CD14-positive monocyte (primary cell): ENCODE measurements around the gene G6PC2. TPM values are rescaled to one million over a fixed set of nuclear protein-coding genes. Genes with fewer than 3 reads are reported as not detected.
"Not testable (repeated sequence)": the region's sequence is repeated elsewhere in the genome, so short reads cannot be mapped to it uniquely, and the experiment has no call there.

Experiments used
- DNase-seq, 3 donors: peaks; one replicate each; pipeline ENCODE4 v3.0.0-alpha.2; 2011 to 2022
- H2AFZ ChIP-seq: 2 replicates; pipeline ENCODE4 v1.6.0; 2012; ENCODE audit warnings: mild to moderate bottlenecking, low read depth, low read length, inconsistent platforms; ENCODE audit not compliant: insufficient read depth, poor library complexity, severe bottlenecking
- H3K27ac ChIP-seq, 2 donors: 1 replicate in 1 of 2; 2 replicates in 1 of 2; pipeline ENCODE4 v1.5.1; 2012 to 2013; ENCODE audit warnings: low read length in 2 of 2, control low read depth in 1 of 2, inconsistent platforms in 1 of 2, low read depth in 1 of 2, mild to moderate bottlenecking in 1 of 2
- H3K27me3 ChIP-seq, 2 donors: one replicate each; pipeline versions ENCODE4 v1.6.0 to v1.6.1; 2011 to 2013; ENCODE audit warnings: low read length in 2 of 2; ENCODE audit not compliant: control insufficient read depth in 2 of 2, insufficient read depth in 2 of 2
- H3K36me3 ChIP-seq, 2 donors: replicated peaks in 1 of 2; 1 replicate in 1 of 2; 2 replicates in 1 of 2; pipeline versions ENCODE4 v1.5.1 to v1.6.1; 2012 to 2013; ENCODE audit warnings: low read length in 2 of 2, control low read depth in 1 of 2, inconsistent platforms in 1 of 2, mild to moderate bottlenecking in 1 of 2; ENCODE audit not compliant: insufficient read depth in 2 of 2, control insufficient read depth in 1 of 2
- H3K4me1 ChIP-seq, 2 donors: 1 replicate in 1 of 2; 2 replicates in 1 of 2; pipeline versions ENCODE4 v1.5.1 to v1.6.1; 2012 to 2013; ENCODE audit warnings: low read length in 2 of 2, control low read depth in 1 of 2, inconsistent platforms in 1 of 2, mild to moderate bottlenecking in 1 of 2, moderate library complexity in 1 of 2; ENCODE audit not compliant: insufficient read depth in 2 of 2, control insufficient read depth in 1 of 2
- H3K4me2 ChIP-seq: replicated peaks from 2 replicates; pipeline ENCODE3; 2012; ENCODE audit warnings: low read length, moderate library complexity, mild to moderate bottlenecking; ENCODE audit not compliant: poor library complexity, severe bottlenecking; ENCODE audit errors: extremely low read depth
- H3K4me3 ChIP-seq, 3 experiments: fragments of 200-600 bp in 1 of 3; sonication (generic) in 1 of 3; replicated peaks in 1 of 3; 1 replicate in 2 of 3; 2 replicates in 1 of 3; pipeline ENCODE4 v1.5.1; 2011 to 2013; ENCODE audit warnings: low read length in 3 of 3, mild to moderate bottlenecking in 3 of 3, control low read depth in 2 of 3, low read depth in 2 of 3, inconsistent platforms in 1 of 3, moderate library complexity in 1 of 3
- H3K79me2 ChIP-seq: 2 replicates; pipeline ENCODE4 v1.6.0; 2012; ENCODE audit warnings: mild to moderate bottlenecking, control low read depth, inconsistent platforms, low read length, moderate library complexity; ENCODE audit not compliant: insufficient read depth
- H3K9ac ChIP-seq: 2 replicates; pipeline ENCODE4 v1.6.0; 2017; ENCODE audit warnings: low read length, mild to moderate bottlenecking; ENCODE audit not compliant: insufficient read depth, poor library complexity, severe bottlenecking
- H3K9me3 ChIP-seq, 2 donors: replicated peaks in 1 of 2; 1 replicate in 1 of 2; 2 replicates in 1 of 2; pipeline versions ENCODE4 v1.5.1 to v1.6.1; 2012 to 2013; ENCODE audit warnings: low read length in 2 of 2, control low read depth in 1 of 2; ENCODE audit not compliant: control insufficient read depth in 1 of 2, insufficient read depth in 1 of 2
- H4K20me1 ChIP-seq: 2 replicates; pipeline ENCODE4 v1.6.0; 2012; ENCODE audit warnings: mild to moderate bottlenecking, low read length, control low read depth, moderate library complexity; ENCODE audit not compliant: insufficient read depth
- H3K27ac Mint-ChIP-seq, 7 donors: one replicate each; pipeline ENCODE4 v1.8.0; 2020; ENCODE audit warnings: mild to moderate bottlenecking in 7 of 7, mixed read lengths in 7 of 7, moderate library complexity in 6 of 7, inconsistent platforms in 2 of 7
- H3K27me3 Mint-ChIP-seq, 3 donors: one replicate each; pipeline ENCODE4 v1.8.0; 2021 to 2022; ENCODE audit warnings: low read depth in 3 of 3, mild to moderate bottlenecking in 3 of 3, mixed read lengths in 3 of 3, moderate library complexity in 3 of 3, inconsistent platforms in 1 of 3
- H3K36me3 Mint-ChIP-seq, 2 donors: one replicate each; pipeline ENCODE4 v1.8.0; 2020; ENCODE audit warnings: mixed read lengths in 2 of 2, inconsistent platforms in 1 of 2, mild to moderate bottlenecking in 1 of 2
- H3K4me1 Mint-ChIP-seq: one replicate; pipeline ENCODE4 v1.8.0; 2020; ENCODE audit warnings: mild to moderate bottlenecking, mixed read lengths
- H3K4me3 Mint-ChIP-seq, 2 donors: one replicate each; pipeline ENCODE4 v1.8.0; 2020; ENCODE audit warnings: mild to moderate bottlenecking in 2 of 2, mixed read lengths in 2 of 2, moderate library complexity in 1 of 2
- H3K9me3 Mint-ChIP-seq, 7 donors: one replicate each; pipeline ENCODE4 v1.8.0; 2020 to 2022; ENCODE audit warnings: mixed read lengths in 7 of 7, mild to moderate bottlenecking in 6 of 7, moderate library complexity in 6 of 7, inconsistent platforms in 2 of 7
- WGBS: methylation state at CpG from one replicate; pipeline ENCODE4 v1.1.5; 2013; ENCODE audit warnings: missing lambda C conversion rate; ENCODE audit not compliant: insufficient coverage; 5-methylcytosine and 5-hydroxymethylcytosine counted together
- intact Hi-C, 2 donors: fragments of 100-400 bp; cut with micrococcal nuclease; formaldehyde crosslinking; loops; one replicate each; pipeline versions ENCODE4 v1.15.0 to v1.15.1; 2023
- polyA plus RNA-seq, 3 donors: library from polyadenylated mRNA; depleted of rRNA in 1 of 3; unstranded in 2 of 3; stranded (reverse) in 1 of 3; fragments of 300-500 nt in 2 of 3; fragments of >200 nt in 1 of 3; fragmentation: Illumina TruSeq in 2 of 3; gene quantifications; 1 replicate in 2 of 3; 2 replicates in 1 of 3; pipeline ENCODE4 v1.2.3, GENCODE V29; 2012 to 2021
- TF ChIP-seq, protein P1 (sequence below): fragments of 200-600 bp; IDR thresholded peaks from one replicate; pipeline ENCODE4 v1.8.0; 2022; ENCODE audit warnings: antibody characterized with exemption, mild to moderate bottlenecking

G6PC2 gene
- polyA plus RNA-seq, 3 donors = not detected

DNA sequence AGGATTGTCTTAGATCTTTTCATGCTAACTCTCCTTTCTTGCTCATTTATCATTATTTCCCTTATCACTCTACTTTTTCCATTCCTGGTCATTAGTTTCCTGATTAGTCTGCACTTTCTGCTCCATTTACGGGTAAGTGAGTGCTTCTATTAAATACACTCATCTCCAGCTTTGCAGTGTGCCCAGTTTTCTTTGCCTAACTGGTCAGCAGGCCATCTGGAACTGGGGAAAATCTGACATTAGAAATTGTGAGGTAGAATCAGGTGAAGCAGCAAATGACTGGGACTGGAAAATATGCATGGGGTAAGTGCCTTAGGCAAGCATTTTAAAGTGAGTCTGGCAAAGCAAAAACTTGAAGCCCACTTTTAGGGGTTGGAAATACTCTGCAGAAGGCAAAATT lies 29.2 kb downstream of the G6PC2 start:
- Histone ChIP-seq H3K27me3 (peaks cover 0 to 2% of the 10 kb centered on the region in 2 donors), H3K9me3 (no peaks in the 10 kb centered on the region), H3K36me3 (no peaks in the 10 kb centered on the region), H4K20me1 (no peaks in the 10 kb centered on the region), H3K9ac (no peak overlapping the region), H3K4me1 (no peaks in the 10 kb centered on the region), H2AFZ (no peak overlapping the region), H3K4me2 (no peak overlapping the region), H3K4me3 (no peak overlapping the region), H3K27ac (no peak overlapping the region), H3K79me2 (no peaks in the 10 kb centered on the region)
- TF ChIP-seq, protein P1, sequence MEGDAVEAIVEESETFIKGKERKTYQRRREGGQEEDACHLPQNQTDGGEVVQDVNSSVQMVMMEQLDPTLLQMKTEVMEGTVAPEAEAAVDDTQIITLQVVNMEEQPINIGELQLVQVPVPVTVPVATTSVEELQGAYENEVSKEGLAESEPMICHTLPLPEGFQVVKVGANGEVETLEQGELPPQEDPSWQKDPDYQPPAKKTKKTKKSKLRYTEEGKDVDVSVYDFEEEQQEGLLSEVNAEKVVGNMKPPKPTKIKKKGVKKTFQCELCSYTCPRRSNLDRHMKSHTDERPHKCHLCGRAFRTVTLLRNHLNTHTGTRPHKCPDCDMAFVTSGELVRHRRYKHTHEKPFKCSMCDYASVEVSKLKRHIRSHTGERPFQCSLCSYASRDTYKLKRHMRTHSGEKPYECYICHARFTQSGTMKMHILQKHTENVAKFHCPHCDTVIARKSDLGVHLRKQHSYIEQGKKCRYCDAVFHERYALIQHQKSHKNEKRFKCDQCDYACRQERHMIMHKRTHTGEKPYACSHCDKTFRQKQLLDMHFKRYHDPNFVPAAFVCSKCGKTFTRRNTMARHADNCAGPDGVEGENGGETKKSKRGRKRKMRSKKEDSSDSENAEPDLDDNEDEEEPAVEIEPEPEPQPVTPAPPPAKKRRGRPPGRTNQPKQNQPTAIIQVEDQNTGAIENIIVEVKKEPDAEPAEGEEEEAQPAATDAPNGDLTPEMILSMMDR = no peak
- no peaks in the 10 kb centered on the region for H3K4me1 Mint-ChIP-seq
- H3K27me3 Mint-ChIP-seq = peaks cover 0 to 3% (median 0%) of the 10 kb centered on the region in 3 donors
- no CpG with 5 or more reads among the region's 1 CpG for WGBS
- H3K9me3 Mint-ChIP-seq = peaks cover 0 to 3% (median 0%) of the 10 kb centered on the region in 7 donors
- H3K4me3 Mint-ChIP-seq = no peak overlapping the region
- intact Hi-C loops = no loop called here
- no peak for DNase-seq
- H3K36me3 Mint-ChIP-seq = no peaks in the 10 kb centered on the region
- H3K27ac Mint-ChIP-seq = no peak overlapping the region

DNA sequence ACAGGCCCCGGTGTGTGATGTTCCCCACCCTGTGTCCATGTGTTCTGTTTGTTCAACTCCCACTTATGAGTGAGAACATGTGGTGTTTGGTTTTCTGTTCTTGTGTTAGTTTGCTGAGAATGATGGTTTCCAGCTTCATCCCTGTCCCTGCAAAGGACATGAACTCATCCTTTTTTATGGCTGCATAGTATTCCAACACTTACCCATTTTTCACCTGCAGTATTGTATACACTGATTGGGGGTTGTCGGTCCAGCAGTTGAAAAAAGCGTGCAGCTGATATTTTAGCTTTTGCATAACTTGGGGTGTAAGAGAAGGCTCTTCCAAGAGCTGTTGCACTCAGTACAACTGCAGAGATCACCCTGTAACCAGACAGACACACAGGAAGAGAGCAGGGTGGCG lies 31.1 kb downstream of the G6PC2 start:
- H3K9me3 Mint-ChIP-seq, H3K4me2 ChIP-seq, H4K20me1 ChIP-seq, H3K79me2 ChIP-seq, H3K27ac ChIP-seq, H3K4me3 Mint-ChIP-seq, H3K27me3 Mint-ChIP-seq, H2AFZ ChIP-seq, H3K9ac ChIP-seq, H3K36me3 ChIP-seq, H3K9me3 ChIP-seq, H3K4me1 Mint-ChIP-seq, H3K36me3 Mint-ChIP-seq, H3K4me1 ChIP-seq, intact Hi-C loops, H3K4me3 ChIP-seq, DNase-seq, H3K27me3 ChIP-seq: not testable (repeated sequence)
- H3K27ac Mint-ChIP-seq = peak overlapping the region in 1 of 7 donors; percentile 31
- WGBS = 100% methylated on average over 1 of the region's 4 CpGs
